Ureter (tissue), 1 donor: ENCODE measurements around the gene PPP1R17. TPM values are rescaled to one million over a fixed set of nuclear protein-coding genes. Genes with fewer than 3 reads are reported as not detected.

Experiments used
- DNase-seq: peaks from one replicate; pipeline ENCODE4 v3.0.0-alpha.2; 2020; ENCODE audit warnings: low spot score
- total RNA-seq: library from RNA; stranded (reverse); gene quantifications from one replicate; pipeline ENCODE4 v1.2.4, GENCODE V29; 2023
- donor health status: DM: yes; HTN: yes; CAD: no.

The PPP1R17 gene
- total RNA-seq, 1 donor from 2014 or later = not detected

- DNase-seq = no peak
Measured at GRCh38 chr7:31699050-31699449, 12.0 kb downstream of the PPP1R17 start.

DNA sequence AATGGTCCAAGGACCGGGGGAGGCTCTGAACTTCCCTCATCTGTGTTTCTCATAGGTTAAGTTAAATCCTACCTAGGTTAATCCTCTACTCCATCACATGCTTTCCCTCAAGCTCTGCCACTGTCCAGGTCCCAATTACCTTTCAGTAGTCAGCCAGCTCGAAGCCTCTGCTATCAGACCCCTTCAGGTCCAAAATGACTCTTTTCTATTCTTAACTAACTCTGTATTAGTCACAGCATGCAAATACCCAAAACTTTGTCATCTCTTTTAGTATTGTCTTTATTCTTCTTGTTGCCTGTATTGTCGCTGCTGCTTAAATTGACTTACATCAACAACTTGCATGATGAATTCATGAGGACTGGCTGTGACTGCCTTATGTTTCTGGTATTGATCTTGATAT, 15.3 kb downstream of the PPP1R17 start:
- no peak for DNase-seq

GRCh38 chr7:31705377-31705776, 18.4 kb downstream of the PPP1R17 start:
- no peak for DNase-seq

- DNase-seq = no peak
Measured at GRCh38 chr7:31707089-31707488, 20.1 kb downstream of the PPP1R17 start.

- DNase-seq = no peak
Measured at GRCh38 chr7:31710171-31710570, 23.2 kb downstream of the PPP1R17 start.

- DNase-seq = no peak
Measured at GRCh38 chr7:31716355-31716754, 29.3 kb downstream of the PPP1R17 start.

DNA sequence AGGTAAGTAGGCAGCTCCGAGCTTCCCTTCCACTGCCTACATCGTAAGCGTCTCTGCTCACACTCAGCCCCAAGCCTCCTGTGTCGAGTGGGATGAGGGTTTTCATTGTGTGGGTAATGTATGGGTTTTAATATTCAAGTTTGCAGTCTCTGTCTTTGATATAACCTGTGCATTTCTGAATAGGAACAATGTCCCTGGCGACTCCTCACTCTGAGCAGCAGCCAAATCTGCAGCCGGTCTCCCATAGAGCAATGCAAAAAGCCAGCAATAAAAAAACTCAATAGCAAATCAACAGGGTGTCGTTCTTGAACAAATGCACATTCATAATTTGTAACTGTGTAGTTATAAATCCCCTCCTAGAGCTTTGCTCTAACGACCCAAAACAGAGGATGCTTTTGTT, 33.4 kb downstream of the PPP1R17 start:
- no peak for DNase-seq

GRCh38 chr7:31724696-31725095, 37.7 kb downstream of the PPP1R17 start:
- DNase-seq = no peak

DNA sequence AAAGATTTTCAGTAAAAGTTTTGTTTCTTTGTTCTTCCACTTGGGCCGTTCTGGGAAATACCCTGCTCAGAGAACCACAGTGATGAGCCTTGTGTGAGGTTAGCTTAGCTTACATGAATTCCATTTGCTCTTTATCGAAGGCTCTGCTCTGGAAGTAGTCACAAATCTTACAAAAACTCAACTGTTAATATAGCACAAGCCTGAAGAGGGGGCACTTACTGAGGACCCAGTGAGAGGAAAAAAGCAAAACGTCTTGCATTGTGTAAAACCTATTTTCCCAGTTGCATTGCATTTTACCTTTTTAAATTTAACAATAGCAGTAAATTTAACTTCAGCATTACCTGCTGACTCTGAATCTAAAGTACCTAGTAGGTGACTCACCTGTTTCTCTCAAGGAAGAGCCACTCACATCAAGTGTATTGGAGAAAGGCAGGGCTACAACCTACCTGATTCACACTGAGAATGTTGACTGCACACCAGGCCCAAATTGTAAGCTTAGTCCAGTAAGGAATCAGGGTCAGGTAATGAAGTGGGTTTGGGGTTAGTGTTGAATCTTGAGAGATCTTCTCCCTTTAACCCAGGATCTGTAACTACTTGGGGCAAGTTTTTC, 42.3 kb downstream of the PPP1R17 start:
- no peak for DNase-seq

- DNase-seq = no peak
Measured at GRCh38 chr7:31734456-31734855, 47.4 kb downstream of the PPP1R17 start.

GRCh38 chr7:31735991-31736982, 49.3 kb downstream of the PPP1R17 start:
- peak; percentile 63 for DNase-seq

GRCh38 chr7:31741852-31742251, 54.8 kb downstream of the PPP1R17 start:
- no peak for DNase-seq

GRCh38 chr7:31744294-31744874, 57.4 kb downstream of the PPP1R17 start:
- DNase-seq = peak; percentile 55

DNA sequence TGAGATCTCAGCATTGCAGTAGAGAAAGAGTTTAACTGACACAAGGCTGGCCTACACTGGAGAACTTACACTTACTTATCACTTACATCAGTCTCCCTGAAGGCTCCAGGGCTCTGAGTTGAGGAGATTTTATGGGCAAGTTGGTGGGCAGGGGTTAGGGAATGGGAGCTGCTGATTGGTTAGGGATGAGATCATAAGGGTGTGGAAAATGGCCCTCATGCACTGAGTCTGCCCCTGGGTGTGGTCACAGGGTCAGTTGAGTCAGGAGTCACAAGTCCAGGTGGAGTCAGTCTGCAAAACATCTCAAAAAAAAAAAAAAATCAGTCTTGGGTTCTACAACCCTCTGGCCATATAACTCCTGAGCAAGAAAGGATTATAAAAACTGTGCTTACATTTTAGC, 60.5 kb downstream of the PPP1R17 start:
- no peak for DNase-seq

DNA sequence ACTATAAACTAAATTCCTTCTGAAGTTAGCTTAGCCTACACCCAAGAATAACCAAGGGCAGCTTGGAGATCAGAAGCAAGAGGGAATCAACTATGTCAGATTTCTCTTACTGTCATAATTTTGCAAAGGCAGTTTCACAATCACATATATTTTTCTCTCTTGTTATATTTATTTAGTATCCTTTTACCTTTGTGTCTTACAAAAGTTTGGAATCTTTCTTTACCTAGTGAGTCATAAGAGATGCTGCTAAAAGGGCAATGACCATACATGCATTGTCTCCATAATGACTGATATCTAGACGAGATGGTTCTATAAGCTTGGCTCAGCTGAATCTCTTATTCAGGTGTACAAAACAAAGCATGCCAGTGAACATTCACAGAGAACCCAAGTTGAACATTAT, 61.1 kb downstream of the PPP1R17 start:
- DNase-seq = no peak

- no peak for DNase-seq
Measured at GRCh38 chr7:31751726-31752125, 64.7 kb downstream of the PPP1R17 start.

Other genes starting within 250 kb of the PPP1R17 start
- not detected for gene ITPRID1, start 173.1 kb upstream of the PPP1R17 start, total RNA-seq